Endometrial microvascular endothelial cells (primary cell): ENCODE data around the gene ERP27. TPM values are rescaled to one million over a fixed set of nuclear protein-coding genes. Genes with fewer than 3 reads are reported as not detected.

ENCODE experiments used
- in situ Hi-C: cut with HindIII; loops from 2 replicates; pipeline ENCODE4 v1.10.0; 2017; ENCODE audit warnings: low sequenced_read_pairs, low pct_unique_long_range_greater_than_20kb; ENCODE audit errors: inconsistent ontology term
- total RNA-seq: library from RNA; depleted of rRNA; stranded (reverse); fragments of >200 nt; gene quantifications from one replicate; pipeline ENCODE4 v1.2.3, GENCODE V29; 2015; ENCODE audit errors: inconsistent ontology term

ERP27 gene
- 0.46 TPM for total RNA-seq

GRCh38 chr12:14938301-14938700 is at the start of gene ERP27:
TSS of gene ERP27 (minus strand) at chr12:14938537. CDS start at chr12:14938508, 29 bp downstream.
- in situ Hi-C loops, result no loop called here

- in situ Hi-C loops, result no loop called here
These were observed 49.7 kb upstream of the ERP27 start for GRCh38 chr12:14988035-14988434.

GRCh38 chr12:14986449-14986848 is 48.1 kb upstream of the ERP27 start:
- in situ Hi-C loops, result no loop called here

- in situ Hi-C loops, result no loop called here
These were observed 46.5 kb upstream of the ERP27 start for GRCh38 chr12:14984766-14985285.

GRCh38 chr12:14984036-14984435 is 45.7 kb upstream of the ERP27 start:
- in situ Hi-C loops, result no loop called here

- in situ Hi-C loops, result no loop called here
These were observed 44.7 kb upstream of the ERP27 start for GRCh38 chr12:14982991-14983390.

DNA sequence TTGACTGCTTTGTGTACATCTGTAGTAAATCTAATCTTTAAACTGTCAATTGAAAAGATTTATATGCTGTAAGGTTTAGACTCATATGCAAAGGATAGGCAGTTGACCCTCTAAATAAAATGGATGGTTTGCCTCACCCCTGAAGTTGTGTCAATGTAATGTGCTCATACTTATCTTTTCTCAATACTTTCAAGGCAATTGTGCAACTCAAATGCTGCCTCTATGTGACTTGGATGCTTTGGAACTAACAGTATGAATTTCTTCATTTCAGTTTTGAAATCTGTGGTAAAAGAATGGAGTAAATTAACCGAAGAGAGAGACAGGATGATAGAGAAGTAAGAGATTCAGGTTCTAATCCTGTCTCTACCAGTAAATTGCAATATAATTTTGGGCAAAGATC is 44.2 kb upstream of the ERP27 start:
- in situ Hi-C loops, result no loop called here

GRCh38 chr12:14981049-14981448 is 42.7 kb upstream of the ERP27 start:
- in situ Hi-C loops, result no loop called here

DNA sequence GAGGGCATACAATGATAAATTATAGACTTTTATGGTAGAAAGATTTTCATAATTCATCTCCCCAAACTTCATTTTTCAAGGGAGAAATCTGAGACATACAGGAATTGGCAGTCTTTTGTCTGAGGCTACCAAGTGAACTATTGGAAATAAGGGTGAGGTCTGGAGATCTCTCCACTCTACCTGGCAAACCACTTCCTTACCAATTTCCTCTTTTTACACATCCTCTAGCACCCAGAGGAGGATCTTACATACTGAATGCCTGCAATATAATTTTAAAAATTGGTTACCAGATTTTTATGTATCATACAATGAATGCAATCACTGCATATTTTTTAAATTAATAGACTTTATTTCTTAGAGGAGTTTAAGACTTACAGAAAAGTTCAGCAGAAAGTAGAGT is 41.1 kb upstream of the ERP27 start:
- in situ Hi-C loops, result no loop called here

- in situ Hi-C loops, result no loop called here
These were observed 38.3 kb upstream of the ERP27 start for GRCh38 chr12:14976658-14977057.

- in situ Hi-C loops, result no loop called here
These were observed 37.1 kb upstream of the ERP27 start for GRCh38 chr12:14975457-14975856.

DNA sequence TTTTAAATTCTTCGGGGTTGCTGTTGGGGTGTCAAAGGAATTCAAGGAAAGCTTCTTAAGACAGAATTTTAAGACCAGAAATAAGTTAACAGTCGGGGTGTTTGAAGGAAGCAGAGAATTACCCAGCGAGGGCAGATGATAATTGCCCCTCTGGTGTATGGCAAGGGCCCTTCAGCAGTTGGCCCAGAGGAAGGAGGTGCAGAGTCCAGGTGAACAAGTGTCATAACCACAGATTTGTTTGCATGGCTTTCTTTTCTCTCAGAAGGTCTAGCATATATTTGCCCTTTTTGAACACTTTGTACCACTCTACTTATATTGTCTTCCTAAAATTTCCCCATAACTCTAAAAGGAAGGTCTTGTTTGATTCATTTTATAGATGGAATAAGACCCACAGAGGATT is 36.3 kb upstream of the ERP27 start:
- in situ Hi-C loops, result no loop called here

DNA sequence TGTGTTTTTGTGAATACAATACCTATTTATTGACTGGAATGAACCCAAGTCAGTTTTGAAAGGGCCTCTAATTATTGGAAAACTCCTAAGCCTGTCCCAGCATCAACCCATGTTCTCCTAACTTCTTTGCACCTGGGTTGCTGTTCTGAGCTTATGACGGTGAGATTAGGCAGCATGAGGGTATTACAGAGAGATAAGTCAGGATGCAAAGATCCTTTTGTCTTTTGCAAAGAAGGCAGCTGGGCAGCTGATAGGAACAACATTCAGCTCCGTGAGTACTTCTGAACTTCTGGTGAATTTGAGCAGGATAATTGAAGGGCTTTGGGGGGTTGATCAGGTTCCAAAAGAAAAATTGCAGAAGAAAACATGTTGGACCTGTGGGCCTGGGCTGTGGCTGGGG is 34.5 kb upstream of the ERP27 start, which contains the start of gene PDE6H:
Gene PDE6H, plus strand, starts transcription at position 227 of the 400 bp plus-strand sequence. CDS start 4,971 bp downstream, outside the sequence.
- in situ Hi-C loops, result no loop called here

DNA sequence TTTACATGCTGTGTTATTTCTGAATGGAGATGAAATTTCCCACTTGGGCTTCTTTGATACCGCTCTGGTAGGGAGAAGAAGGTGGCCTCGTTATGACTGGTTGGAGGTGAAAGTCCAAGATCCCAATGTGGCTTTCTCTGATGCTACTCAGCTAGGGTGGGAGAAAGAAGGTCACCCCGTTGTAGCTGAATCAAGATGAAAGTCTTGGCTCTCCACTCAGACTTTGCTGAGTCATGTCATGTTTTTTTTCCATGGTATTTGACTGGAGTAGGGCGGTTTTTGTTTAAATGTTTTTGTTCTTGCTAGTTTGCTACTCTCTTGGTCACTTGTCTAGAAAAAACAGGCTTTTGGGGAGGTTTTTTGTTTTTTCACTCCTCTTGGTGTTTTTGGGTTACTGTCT is 32.1 kb upstream of the ERP27 start:
- in situ Hi-C loops, result no loop called here

GRCh38 chr12:14968478-14968877 is 30.1 kb upstream of the ERP27 start:
- in situ Hi-C loops, result no loop called here

DNA sequence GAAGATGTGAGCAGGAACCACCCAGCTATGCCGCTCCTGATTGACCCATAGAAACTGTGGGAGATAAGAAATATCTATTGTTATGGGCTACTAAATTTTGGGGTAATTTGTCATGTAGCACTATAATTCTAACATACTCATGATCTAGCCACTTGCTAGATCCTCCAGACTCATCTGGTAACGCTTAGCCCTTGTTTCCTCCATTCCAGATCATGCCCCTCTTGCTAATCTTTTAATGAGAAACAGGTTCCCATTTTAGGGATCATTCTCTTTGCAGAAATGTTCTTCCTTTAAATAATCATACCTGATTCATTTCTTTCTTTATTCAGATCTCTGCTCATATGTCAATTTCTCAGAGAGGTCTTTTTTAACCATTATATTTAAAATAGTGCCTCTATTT is 26.9 kb upstream of the ERP27 start:
- in situ Hi-C loops, result no loop called here

DNA sequence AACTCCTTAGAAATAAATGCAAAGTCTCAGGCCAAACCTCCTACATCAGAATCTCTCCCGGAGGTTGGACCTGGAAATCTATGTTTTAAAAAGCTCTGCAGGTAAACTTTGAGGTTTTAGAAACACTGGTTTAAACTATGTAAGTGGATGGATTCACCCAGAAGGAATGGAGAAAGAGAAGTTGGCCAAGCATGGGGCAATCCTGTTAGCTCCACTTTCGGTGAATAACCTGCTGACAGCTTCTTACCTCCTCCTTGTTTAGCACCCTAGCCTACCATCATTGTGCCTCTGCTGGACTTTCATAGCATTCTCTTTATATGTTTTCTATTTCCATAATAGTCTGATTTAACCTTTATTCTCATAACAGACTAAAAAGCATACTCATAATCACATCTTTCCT is 26.1 kb upstream of the ERP27 start:
- in situ Hi-C loops, result no loop called here

GRCh38 chr12:14963520-14963919 is 25.2 kb upstream of the ERP27 start:
- in situ Hi-C loops, result no loop called here

GRCh38 chr12:14962797-14963196 is 24.5 kb upstream of the ERP27 start:
- in situ Hi-C loops, result no loop called here

DNA sequence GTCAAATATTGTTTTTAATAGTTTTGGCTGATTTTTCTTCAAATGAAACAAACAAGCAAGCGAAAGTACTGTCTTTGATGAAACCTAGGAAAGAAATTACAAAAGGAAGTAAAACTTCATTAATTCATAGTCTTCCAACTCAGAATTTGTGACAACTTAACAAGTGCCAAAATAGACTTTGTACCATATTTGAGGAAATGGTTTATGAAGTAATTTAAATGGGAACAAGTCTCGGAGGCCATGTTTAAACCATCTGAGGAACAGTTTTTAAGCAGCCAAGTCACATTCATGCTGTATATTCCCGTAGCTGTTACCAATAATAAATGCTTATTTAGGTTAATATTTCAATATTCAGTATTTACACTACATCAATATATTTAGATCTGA is 23.8 kb upstream of the ERP27 start:
- in situ Hi-C loops, result no loop called here

- in situ Hi-C loops, result no loop called here
These were observed 23.3 kb upstream of the ERP27 start, which contains the start of gene ARHGDIB for GRCh38 chr12:14961466-14962152. TSS of gene ARHGDIB (minus strand) at chr12:14961601. CDS start at chr12:14950712, 10,889 bp downstream.
